KMS-11 (cell line): ENCODE data around the gene DIP2C.

Source experiments
- H2AFZ ChIP-seq: fragments of 200-600 bp; sonication (generic); 2 replicates; pipeline ENCODE4 v1.6.1; 2016; ENCODE audit warnings: antibody characterized with exemption, mixed run types, low read depth
- H3K27ac ChIP-seq: fragments of 200-600 bp; sonication (generic); 2 replicates; pipeline ENCODE4 v1.6.1; 2016; ENCODE audit warnings: mild to moderate bottlenecking, mixed run types
- H3K27me3 ChIP-seq: fragments of 200-600 bp; sonication (generic); 2 replicates; pipeline ENCODE4 v1.6.1; 2017; ENCODE audit warnings: mild to moderate bottlenecking, low read depth, mixed run types, moderate library complexity; ENCODE audit not compliant: insufficient read depth
- H3K36me3 ChIP-seq: fragments of 200-600 bp; sonication (generic); 2 replicates; pipeline ENCODE4 v1.6.1; 2017; ENCODE audit warnings: mild to moderate bottlenecking, mixed run types; ENCODE audit not compliant: insufficient read depth
- H3K4me1 ChIP-seq: fragments of 200-600 bp; sonication (generic); 2 replicates; pipeline ENCODE4 v1.6.1; 2016; ENCODE audit warnings: mild to moderate bottlenecking, low read depth, mixed run types; ENCODE audit not compliant: poor library complexity, severe bottlenecking
- H3K4me2 ChIP-seq: fragments of 200-600 bp; sonication (generic); 2 replicates; pipeline ENCODE4 v1.7.0; 2016; ENCODE audit warnings: mild to moderate bottlenecking, mixed run types
- H3K4me3 ChIP-seq: fragments of 200-600 bp; sonication (generic); IDR thresholded peaks from 2 replicates; pipeline ENCODE4 v1.6.1; 2017; ENCODE audit warnings: low read depth, low read length, mixed read lengths; ENCODE audit not compliant: insufficient read depth
- H3K79me2 ChIP-seq: fragments of 200-600 bp; sonication (generic); 2 replicates; pipeline ENCODE4 v1.6.1; 2016; ENCODE audit warnings: low read depth, mixed run types; ENCODE audit not compliant: insufficient read depth
- H3K9ac ChIP-seq: fragments of 200-600 bp; sonication (generic); 2 replicates; pipeline ENCODE4 v1.6.1; 2016; ENCODE audit warnings: mild to moderate bottlenecking, mixed run types
- H4K20me1 ChIP-seq: fragments of 200-600 bp; sonication (generic); 2 replicates; pipeline ENCODE4 v1.6.1; 2016; ENCODE audit warnings: mild to moderate bottlenecking, mixed run types; ENCODE audit not compliant: insufficient read depth
- TF ChIP-seq, protein P1 (sequence below): fragments of 200-600 bp; sonication (generic); conservative IDR thresholded peaks from 2 replicates; pipeline ENCODE4 v1.6.1; 2017; ENCODE audit warnings: low read depth, mild to moderate bottlenecking, antibody characterized with exemption, low read length, moderate library complexity, mixed read lengths

Gene DIP2C

DNA sequence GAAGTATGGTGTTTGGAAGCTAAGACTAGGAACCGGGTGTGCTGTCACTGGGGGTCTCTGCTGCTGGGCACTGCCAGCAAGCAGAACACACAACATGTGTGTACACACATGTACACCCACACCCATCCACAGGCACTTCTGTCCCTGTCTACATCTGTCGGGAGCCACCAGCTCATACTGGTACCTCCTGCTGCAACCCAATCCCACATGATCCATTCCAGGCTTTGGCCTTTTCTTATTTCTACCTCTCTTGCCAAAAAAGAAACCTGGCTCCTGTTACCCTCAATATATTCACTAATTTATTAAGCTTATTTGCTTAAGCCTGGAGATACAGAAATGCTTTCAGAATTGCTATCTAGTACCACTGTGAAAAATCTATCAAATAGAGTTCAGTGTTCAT, 246.0 kb downstream of the DIP2C start:
- Histone ChIP-seq H4K20me1 (no peaks in the 10 kb centered on the region), H3K4me3 (no peak overlapping the region), H3K36me3 (no peaks in the 10 kb centered on the region), H3K9ac (no peak overlapping the region), H3K79me2 (no peaks in the 10 kb centered on the region), H3K27me3 (no peaks in the 10 kb centered on the region), H2AFZ (no peak overlapping the region), H3K27ac (no peak overlapping the region), H3K4me2 (no peak overlapping the region), H3K4me1 (peaks cover 8% of the 10 kb centered on the region)
- TF ChIP-seq, protein P1, sequence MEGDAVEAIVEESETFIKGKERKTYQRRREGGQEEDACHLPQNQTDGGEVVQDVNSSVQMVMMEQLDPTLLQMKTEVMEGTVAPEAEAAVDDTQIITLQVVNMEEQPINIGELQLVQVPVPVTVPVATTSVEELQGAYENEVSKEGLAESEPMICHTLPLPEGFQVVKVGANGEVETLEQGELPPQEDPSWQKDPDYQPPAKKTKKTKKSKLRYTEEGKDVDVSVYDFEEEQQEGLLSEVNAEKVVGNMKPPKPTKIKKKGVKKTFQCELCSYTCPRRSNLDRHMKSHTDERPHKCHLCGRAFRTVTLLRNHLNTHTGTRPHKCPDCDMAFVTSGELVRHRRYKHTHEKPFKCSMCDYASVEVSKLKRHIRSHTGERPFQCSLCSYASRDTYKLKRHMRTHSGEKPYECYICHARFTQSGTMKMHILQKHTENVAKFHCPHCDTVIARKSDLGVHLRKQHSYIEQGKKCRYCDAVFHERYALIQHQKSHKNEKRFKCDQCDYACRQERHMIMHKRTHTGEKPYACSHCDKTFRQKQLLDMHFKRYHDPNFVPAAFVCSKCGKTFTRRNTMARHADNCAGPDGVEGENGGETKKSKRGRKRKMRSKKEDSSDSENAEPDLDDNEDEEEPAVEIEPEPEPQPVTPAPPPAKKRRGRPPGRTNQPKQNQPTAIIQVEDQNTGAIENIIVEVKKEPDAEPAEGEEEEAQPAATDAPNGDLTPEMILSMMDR, result no peak

DNA sequence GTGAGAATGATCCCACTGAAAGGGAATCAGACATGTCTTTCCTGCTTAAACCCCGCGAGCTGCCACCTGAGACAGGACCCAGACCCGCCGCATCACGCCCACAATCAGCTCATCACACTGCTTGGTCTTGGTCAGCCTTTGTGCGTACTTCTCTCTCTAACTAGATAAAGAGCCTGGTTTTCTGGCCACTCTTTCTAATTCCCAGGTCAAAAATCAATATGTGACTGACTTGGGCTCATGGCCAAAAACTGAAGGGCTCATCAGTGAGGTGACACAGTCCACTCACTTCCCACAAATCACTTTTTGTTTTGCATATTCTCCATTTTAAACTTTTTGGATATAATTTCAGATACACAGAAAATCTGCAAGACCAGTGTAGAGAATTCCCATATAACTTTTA, 247.3 kb downstream of the DIP2C start:
- peaks cover 21% of the 10 kb centered on the region for H3K4me1 ChIP-seq
- TF ChIP-seq, protein P1, result no peak
- H3K79me2 ChIP-seq, result no peaks in the 10 kb centered on the region
- H3K4me3 ChIP-seq, result no peak overlapping the region
- H4K20me1 ChIP-seq, result no peaks in the 10 kb centered on the region
- H2AFZ ChIP-seq, result no peak overlapping the region
- no peaks in the 10 kb centered on the region for H3K36me3 ChIP-seq
- no peaks in the 10 kb centered on the region for H3K27me3 ChIP-seq
- H3K27ac ChIP-seq, result no peak overlapping the region
- H3K4me2 ChIP-seq, result no peak overlapping the region
- H3K9ac ChIP-seq, result no peak overlapping the region

DNA sequence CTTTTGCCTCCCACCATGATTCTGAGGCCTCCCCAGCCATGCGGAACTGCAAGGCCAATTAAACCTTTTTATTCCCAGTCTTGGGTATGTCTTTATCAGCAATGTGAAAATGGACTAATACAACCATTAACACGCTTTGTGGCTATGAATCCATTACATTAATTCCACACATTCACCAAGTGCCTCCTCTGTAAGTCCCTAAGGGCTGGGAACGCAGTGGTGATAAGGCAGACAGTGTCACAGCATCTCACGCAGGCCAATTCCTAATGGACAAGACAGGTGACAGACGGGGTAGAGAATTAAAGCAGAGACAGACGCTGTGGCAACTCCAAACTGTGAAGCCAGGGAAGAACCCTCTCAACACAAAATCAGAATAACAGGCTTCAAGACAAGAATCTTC, 247.8 kb downstream of the DIP2C start:
- H3K4me3 ChIP-seq, result no peak overlapping the region
- H3K9ac ChIP-seq, result no peak overlapping the region
- no peak overlapping the region for H3K27ac ChIP-seq
- H3K4me1 ChIP-seq, result peaks cover 23% of the 10 kb centered on the region
- no peak overlapping the region for H3K4me2 ChIP-seq
- no peaks in the 10 kb centered on the region for H3K79me2 ChIP-seq
- no peaks in the 10 kb centered on the region for H3K36me3 ChIP-seq
- H4K20me1 ChIP-seq, result no peaks in the 10 kb centered on the region
- H2AFZ ChIP-seq, result no peak overlapping the region
- no peaks in the 10 kb centered on the region for H3K27me3 ChIP-seq
- TF ChIP-seq, protein P1, result no peak

DNA sequence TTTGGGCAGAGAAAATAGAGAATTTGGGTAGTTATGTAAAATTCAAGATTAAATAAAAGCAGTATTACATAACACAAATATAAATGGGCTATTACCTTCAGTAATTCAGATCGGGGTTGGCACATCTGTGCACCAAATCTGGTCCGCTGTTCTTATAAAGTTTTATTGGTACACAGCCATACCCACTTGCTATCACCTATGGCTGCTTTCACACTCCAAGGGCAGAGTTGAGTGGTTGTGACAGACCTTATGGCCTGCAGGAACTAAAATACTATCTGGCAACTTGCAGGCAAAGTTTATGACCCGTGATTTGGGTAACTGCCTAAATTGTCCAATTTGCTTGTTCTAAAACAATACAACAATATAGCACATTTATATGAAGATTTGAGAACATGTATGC, 249.3 kb downstream of the DIP2C start:
- no peak overlapping the region for H3K9ac ChIP-seq
- TF ChIP-seq, protein P1, result no peak
- no peaks in the 10 kb centered on the region for H4K20me1 ChIP-seq
- H3K36me3 ChIP-seq, result no peaks in the 10 kb centered on the region
- H3K4me1 ChIP-seq, result peaks cover 23% of the 10 kb centered on the region
- H3K4me3 ChIP-seq, result no peak overlapping the region
- no peaks in the 10 kb centered on the region for H3K79me2 ChIP-seq
- no peak overlapping the region for H2AFZ ChIP-seq
- H3K27ac ChIP-seq, result no peak overlapping the region
- H3K4me2 ChIP-seq, result no peak overlapping the region
- no peaks in the 10 kb centered on the region for H3K27me3 ChIP-seq
